ENCODE measurements around the gene GRIK3.

DNA sequence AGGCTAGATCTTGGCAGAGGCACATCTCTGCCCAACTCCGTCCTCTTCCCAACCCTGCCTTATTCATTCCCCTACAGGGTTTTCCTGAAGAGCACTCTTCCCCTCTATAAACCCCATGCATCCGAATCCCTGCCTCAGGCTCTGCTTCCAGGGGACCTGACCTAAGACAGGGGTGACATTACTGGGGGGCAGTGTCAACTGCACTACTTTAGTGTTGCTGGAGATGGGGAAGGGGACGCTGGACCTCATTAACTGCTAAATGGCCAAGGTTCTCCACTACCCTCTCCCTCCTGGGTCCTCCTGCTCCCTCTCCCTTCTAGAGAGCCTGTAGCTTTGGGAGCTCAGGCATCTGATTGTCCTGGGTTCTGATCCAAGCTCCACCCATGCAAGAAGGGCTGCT lies 126.2 kb downstream of the GRIK3 start:
- TF ChIP-seq, protein P1, sequence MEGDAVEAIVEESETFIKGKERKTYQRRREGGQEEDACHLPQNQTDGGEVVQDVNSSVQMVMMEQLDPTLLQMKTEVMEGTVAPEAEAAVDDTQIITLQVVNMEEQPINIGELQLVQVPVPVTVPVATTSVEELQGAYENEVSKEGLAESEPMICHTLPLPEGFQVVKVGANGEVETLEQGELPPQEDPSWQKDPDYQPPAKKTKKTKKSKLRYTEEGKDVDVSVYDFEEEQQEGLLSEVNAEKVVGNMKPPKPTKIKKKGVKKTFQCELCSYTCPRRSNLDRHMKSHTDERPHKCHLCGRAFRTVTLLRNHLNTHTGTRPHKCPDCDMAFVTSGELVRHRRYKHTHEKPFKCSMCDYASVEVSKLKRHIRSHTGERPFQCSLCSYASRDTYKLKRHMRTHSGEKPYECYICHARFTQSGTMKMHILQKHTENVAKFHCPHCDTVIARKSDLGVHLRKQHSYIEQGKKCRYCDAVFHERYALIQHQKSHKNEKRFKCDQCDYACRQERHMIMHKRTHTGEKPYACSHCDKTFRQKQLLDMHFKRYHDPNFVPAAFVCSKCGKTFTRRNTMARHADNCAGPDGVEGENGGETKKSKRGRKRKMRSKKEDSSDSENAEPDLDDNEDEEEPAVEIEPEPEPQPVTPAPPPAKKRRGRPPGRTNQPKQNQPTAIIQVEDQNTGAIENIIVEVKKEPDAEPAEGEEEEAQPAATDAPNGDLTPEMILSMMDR (conservative IDR thresholded peaks at IDR 0.05; ENCODE audit: low read length) = no peak
- no peak for TF ChIP-seq EZH2phosphoT487 (IDR thresholded peaks at IDR 0.05; ENCODE audit: borderline replicate concordance, low read depth, low read length)

Measured in OCI-LY7 (cell line).